Neural crest cell (in vitro differentiated cells): Measurements from ENCODE around the gene AIG1. TPM values are rescaled to one million over a fixed set of nuclear protein-coding genes. Genes with fewer than 3 reads are reported as not detected.

Source experiments
- DNase-seq: peaks from one replicate; pipeline ENCODE4 v3.0.0; 2021; ENCODE audit warnings: low read depth, mixed read lengths, low spot score
- H3K27ac Mint-ChIP-seq: one replicate; pipeline ENCODE4 v1.8.0; 2021; ENCODE audit warnings: mild to moderate bottlenecking, mixed read lengths; ENCODE audit not compliant: unreplicated experiment
- H3K27me3 Mint-ChIP-seq: 2 replicates; pipeline ENCODE4 v1.8.0; 2021; ENCODE audit warnings: low read depth, mild to moderate bottlenecking, mixed read lengths
- H3K36me3 Mint-ChIP-seq: 2 replicates; pipeline ENCODE4 v1.8.0; 2021; ENCODE audit warnings: low read depth, mild to moderate bottlenecking, mixed read lengths
- H3K4me1 Mint-ChIP-seq: 2 replicates; pipeline ENCODE4 v1.8.0; 2021; ENCODE audit warnings: mixed read lengths
- H3K4me3 Mint-ChIP-seq: one replicate; pipeline ENCODE4 v1.8.0; 2021; ENCODE audit warnings: mild to moderate bottlenecking, mixed read lengths
- H3K9me3 Mint-ChIP-seq: 2 replicates; pipeline ENCODE4 v1.8.0; 2021; ENCODE audit warnings: mixed read lengths
- CTCF ChIP-seq: fragments of 200-600 bp; sonication (generic); conservative IDR thresholded peaks from 2 replicates; pipeline ENCODE4 v1.5.0; 2021; ENCODE audit warnings: antibody characterized with exemption, mild to moderate bottlenecking
- total RNA-seq: library from RNA; stranded (reverse); gene quantifications from 2 replicates; pipeline ENCODE4 v1.2.1, GENCODE V29; 2021

Gene AIG1
- total RNA-seq, 1 donor from 2014 or later, result 22.9 TPM

GRCh38 chr6:143123081-143123480, 62.4 kb downstream of the AIG1 start:
- Mint-ChIP-seq H3K4me1 (no peaks in the 10 kb centered on the region), H3K27ac (no peak overlapping the region), H3K4me3 (no peak overlapping the region), H3K36me3 (peaks cover 8% of the 10 kb centered on the region), H3K27me3 (no peaks in the 10 kb centered on the region), H3K9me3 (peaks cover 5% of the 10 kb centered on the region)
- DNase-seq, result no peak
- no peak for TF ChIP-seq CTCF

- Mint-ChIP-seq H3K4me3 (no peak overlapping the region), H3K36me3 (peaks cover 8% of the 10 kb centered on the region), H3K4me1 (no peaks in the 10 kb centered on the region), H3K27ac (no peak overlapping the region), H3K27me3 (no peaks in the 10 kb centered on the region), H3K9me3 (peaks cover 5% of the 10 kb centered on the region)
- DNase-seq, result no peak
- TF ChIP-seq CTCF, result no peak
Observed at GRCh38 chr6:143123941-143124340, 63.3 kb downstream of the AIG1 start.

DNA sequence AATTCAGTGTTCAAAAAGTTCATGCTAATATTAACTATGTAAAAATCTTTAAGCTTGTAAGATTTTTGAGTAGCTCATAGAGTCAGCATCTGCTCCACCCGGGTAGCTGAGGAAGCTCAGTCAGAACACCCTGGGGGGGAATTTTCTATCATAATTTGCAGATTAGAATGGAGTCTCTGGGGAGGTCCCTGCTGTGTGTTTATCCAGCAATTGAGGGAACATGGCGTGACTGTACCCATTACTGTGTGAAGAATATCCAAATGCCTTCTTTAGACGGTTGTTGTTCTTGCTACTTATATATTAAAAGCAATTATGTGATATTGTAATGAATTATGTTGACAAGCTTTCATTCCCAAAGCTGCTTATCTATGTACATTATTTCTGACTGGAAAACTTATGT, 64.8 kb downstream of the AIG1 start:
- H3K36me3 Mint-ChIP-seq, result peaks cover 8% of the 10 kb centered on the region

DNA sequence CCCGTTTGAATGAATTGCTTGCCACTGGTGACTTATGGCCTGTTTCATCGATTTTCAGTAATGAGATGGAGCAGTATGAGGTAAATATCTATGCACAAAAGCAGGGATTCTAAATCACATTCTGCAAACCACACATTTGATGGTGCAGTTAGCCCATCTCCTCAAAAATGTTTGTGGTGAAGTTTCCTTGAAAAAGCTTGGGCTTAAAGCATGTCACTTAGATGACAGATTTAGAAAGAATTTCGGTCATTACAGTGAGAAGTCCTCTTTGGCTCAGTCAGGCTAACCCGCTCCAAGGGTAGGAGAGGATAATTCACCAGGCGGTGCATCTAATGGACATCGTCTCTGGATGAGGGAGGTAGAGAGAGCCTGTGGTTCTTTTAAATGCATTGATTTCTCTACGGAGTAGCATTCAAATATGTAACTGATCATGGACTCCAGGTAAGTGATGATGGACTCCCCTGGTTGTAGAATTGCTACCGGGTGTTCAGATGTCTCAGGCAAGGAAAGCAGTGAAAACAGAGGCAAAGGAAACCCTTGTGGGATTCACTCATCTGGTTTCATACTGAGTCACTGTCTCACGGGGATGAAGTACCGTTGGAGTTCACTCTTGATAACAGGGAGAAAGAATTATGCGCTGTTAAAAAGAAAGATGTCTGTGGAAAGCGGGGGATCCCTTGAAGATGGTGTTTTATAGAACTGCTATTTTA, 65.3 kb downstream of the AIG1 start:
- Mint-ChIP-seq H3K27ac (no peak overlapping the region), H3K4me1 (no peaks in the 10 kb centered on the region), H3K4me3 (no peak overlapping the region), H3K27me3 (no peaks in the 10 kb centered on the region), H3K36me3 (peaks cover 9% of the 10 kb centered on the region), H3K9me3 (peaks cover 7% of the 10 kb centered on the region)
- DNase-seq, result no peak
- no peak for TF ChIP-seq CTCF

More for the DNA sequence above, 64.8 kb downstream of the AIG1 start:
- no peak for DNase-seq
- Mint-ChIP-seq H3K27ac (no peak overlapping the region), H3K27me3 (no peaks in the 10 kb centered on the region), H3K4me1 (no peaks in the 10 kb centered on the region), H3K4me3 (no peak overlapping the region), H3K9me3 (peaks cover 5% of the 10 kb centered on the region)
- TF ChIP-seq CTCF, result no peak

- TF ChIP-seq CTCF, result no peak
- Mint-ChIP-seq H3K9me3 (peaks cover 8% of the 10 kb centered on the region), H3K4me1 (no peaks in the 10 kb centered on the region), H3K4me3 (no peak overlapping the region), H3K36me3 (peaks cover 14% of the 10 kb centered on the region), H3K27ac (no peak overlapping the region), H3K27me3 (no peaks in the 10 kb centered on the region)
- no peak for DNase-seq
Observed at GRCh38 chr6:143126574-143126941, 65.9 kb downstream of the AIG1 start.
